Measurements from ENCODE around the gene ZNF512B.
"Not testable (repeated sequence)": the region's sequence is repeated elsewhere in the genome, so short reads cannot be mapped to it uniquely, and the experiment has no call there.

Gene ZNF512B

DNA sequence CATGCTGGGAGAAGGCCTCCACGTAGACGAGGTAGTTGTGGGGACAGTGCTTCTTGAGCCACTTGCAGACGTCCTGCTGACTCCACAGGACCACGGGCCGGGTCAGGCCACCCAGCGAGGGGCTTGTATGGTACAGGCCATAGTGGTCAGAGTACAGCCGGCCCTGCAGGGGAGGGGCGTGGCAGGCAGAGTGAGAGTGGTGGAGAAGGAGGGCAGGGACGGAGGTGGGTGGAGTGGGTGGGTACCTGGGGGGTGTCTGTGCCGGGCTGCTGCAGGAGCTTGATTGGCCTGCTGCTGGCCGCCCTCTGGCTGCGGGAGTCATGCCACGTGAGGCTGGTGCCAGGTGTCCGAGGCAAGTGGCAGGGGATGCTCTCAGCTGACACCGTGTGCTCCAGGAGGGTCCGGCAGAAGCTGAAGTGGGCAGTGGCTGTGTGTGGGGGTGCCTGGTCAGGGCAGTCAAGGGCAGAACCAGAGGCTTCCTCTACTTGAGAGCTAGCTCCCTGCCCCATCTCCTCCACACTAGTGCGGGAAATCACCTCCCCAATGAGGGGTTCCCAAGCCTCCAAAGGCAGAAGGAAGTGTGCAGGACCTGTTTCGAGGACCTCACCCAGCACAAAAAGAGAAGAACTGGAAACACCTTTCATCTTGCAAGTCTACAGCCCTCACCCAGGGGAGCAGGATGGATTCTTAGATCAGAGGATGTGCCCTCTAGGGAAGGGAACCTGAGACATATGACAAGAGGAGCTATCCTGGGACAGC is 7.4 kb upstream of the ZNF512B start:
- DNase-seq: no peak

DNA sequence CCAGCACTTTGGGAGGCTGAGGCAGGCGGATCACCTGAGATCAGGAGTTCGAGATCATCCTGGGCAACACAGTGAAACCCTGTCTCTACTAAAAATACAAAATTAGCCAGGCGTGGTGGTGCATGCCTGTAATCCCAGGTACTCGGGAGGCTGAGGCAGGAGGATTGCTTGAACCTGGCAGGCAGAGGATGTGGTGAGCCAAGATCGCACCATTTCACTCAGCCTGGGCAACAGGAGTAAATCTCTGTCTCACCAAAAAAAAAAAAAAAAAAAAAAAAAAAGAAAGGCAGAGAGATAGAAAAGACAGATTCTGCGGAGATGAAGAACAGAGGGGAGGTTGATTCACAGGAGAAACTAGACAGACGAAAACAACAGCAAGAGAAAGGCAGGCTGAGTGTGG is 6.8 kb upstream of the ZNF512B start:
- DNase-seq: not testable (repeated sequence)

DNA sequence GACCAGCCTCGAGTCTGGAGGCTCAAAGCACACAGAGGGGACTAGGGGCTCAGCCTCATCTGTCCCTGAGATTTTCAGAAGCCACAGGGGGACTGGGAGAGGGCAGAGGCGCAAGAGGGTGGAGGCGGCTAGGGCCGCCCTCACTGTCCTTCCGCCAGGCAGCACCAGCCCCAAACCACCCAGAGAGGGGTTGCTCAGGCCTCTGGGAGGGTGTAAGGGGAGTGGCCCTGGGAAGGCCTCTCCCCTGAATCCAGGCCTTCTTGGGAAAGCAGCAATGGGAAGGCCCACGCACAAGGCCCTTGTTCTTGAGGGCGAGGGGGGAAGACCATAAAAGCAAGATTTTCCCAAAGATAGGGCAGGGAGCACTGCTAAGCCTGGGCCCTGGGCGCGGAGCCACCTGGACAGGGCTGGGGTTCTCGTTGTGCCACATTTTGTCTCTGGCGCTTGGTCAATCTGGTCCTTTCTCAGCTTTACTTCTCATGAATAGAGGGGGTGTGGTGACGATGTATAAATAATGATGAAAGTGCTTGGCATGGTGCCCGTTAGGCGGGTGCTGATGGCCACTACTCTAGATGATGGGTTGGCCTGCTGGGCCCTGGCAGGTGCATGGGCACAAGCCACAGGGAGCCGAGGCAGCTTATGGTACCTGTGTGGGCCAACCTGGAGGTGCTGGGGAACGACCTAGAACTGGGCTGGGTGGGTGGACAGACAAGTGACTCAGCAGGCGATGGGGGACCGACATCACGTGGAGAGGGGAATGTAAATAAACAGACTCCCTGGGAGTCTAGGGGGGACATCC is 4.9 kb upstream of the ZNF512B start:
- DNase-seq: no peak

DNA sequence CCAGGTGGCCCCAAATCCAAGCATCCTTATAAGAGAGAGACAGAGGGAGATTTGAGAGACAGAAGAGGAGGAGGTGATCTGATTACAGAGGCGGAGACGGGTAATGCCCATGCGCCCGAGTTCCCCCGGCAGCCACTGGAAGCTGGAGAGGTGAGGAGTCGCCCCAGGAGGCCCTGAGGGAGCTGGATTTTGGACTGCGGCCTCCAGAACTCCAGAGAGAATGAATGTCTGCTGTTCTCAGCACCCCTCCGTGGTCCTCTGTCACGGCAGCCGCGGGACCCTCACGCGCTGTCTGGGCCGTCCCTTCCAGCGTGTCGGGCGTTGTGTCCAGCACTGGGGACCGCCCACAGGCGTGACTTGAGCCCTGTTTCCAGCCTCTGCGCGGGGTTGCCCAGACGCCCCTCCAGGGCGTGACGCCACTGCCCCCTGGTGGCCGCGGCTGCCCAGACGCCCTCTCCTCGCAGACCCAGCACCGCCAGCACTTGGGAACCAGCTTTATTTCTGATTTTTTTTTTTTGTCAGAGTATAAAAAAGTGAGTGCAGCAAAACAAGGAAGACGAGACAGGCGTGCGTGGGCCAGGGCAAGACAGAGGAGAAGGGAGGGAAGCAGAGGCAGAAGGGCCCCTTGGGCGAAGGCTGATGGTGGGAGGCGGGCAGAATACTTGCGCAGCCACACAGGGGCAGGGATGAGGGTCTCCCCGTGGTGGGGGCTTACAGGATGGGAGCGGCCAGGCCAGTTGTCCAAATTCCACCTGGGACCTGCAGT is 4.1 kb upstream of the ZNF512B start:
- DNase-seq: peak; percentile 63

GRCh38 chr20:63973160-63973479 is 3.4 kb upstream of the ZNF512B start:
- DNase-seq: no peak

GRCh38 chr20:63972312-63973159 is 2.8 kb upstream of the ZNF512B start:
- DNase-seq: no peak

DNA sequence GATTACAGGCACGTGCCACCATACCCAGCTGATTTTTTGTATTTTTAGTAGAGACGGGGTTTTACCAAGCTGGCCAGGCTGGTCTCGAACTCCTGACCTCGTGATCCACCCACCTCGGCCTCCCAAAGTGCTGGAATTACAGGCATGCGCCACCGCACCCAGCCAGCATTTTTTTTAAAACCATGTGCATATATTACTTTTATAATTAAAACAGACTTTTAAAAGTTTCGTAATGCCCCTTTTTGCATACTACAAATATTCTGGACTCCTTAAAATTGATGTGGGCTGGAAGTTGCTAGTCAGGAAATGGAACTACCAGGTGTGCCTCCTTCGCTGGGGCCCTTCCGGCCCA is 2.2 kb upstream of the ZNF512B start:
- DNase-seq: not testable (repeated sequence)

- no peak for DNase-seq
Observed at GRCh38 chr20:63970714-63971431, 1.1 kb upstream of the ZNF512B start.

GRCh38 chr20:63968928-63969760 is 586 bp downstream of the ZNF512B start:
- DNase-seq: peak; percentile 69

DNA sequence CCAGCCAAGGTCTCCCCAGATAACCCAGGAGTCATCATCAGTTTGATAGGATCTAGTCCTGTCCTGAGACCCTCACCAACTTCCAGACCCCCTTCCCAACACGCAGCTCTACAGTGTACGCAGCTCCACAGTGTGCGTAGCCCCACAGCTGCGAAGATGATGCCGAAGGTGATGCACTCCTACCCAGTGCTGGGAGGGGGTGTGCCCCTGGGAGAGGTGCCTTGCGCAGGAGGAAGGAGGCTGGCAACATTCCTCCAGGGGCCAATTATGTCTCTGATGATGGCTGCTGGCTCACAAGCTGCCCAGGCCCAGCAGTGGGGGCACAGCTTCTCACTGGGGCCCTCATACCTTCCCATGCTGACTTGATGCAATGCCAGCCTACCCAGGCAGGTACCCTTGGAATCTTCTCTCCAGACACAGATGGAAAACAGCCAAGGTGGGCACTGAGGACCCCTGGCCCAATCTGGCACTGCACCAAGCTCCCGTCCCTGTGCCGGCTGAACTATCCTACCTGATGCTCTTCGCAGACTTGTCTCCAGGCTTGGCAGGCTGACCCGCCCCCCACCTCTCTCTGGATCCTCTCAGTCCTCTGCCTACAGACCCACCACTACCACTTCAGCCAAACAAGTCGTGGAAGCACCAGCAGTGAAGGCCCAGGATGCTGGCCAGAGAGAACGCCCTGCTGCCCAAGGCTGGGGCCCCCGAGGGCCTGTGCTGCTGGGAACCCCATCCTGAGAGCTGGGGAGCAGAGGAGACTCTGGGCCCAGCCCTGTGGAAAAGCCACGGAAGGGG is 1.4 kb downstream of the ZNF512B start:
- no peak for DNase-seq

DNA sequence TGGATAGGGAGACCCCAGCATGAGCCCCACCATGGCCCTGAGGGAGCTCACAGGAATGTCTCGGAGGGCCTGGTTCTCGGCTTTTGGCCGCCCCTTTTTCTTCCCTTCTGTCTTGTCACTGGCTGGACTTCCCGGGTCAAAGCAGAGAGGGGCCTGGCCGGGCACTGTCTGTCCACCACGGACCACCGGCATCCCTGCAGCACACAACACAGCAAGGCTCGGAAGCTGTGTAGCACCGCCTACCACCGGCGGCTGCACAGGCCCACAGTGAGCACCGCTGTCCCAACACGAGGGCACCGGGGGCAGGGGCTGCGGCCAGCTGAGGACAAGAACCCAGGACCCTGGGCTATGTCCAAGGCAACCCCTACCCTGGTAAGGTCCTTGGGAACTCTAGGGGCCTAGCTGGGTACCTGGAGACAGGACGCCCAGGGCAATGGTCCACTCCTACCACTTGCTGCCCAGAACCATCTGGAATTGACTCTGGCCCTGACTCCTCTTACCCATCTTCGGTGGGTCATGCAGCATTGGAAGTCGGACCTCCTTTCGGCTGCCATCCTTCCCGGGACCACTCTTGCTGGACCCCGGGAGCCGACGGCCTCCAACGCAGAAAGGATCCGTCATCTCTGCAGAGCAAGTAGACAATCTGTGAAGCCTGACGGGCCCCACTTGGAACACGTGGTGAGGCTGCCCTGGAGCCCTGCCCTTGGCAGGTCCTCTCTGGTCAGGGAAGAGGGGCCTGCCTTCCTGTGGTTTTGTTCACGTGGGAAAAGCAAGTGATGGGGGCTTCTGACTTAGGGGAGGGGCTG is 2.2 kb downstream of the ZNF512B start:
- DNase-seq: no peak

- DNase-seq: no peak
Observed at GRCh38 chr20:63966944-63967322, 2.8 kb downstream of the ZNF512B start.

- DNase-seq: no peak
Observed at GRCh38 chr20:63966172-63966943, 3.4 kb downstream of the ZNF512B start.

DNA sequence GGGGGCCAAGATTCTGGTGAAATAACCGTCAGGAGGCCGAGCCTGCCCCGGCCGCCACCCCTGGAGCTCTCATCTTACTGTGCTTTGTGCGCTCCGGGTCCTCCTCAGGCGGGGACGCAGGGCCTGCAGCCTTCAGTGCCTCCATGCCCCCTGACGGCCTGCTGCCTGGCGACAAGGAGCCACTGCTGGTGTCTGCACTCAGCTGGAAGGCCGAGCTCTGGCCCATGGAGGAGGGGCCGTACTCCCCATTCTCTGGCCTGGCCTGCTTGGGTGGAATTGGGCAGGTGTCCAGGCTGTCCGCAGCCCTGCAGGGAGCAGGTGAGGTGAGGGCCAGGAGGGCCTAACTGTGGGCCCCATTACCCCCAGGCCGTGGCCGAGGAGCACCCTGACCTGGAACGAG is 5.3 kb downstream of the ZNF512B start:
- DNase-seq: no peak

GRCh38 chr20:63963784-63964301 is 5.9 kb downstream of the ZNF512B start:
- no peak for DNase-seq

DNA sequence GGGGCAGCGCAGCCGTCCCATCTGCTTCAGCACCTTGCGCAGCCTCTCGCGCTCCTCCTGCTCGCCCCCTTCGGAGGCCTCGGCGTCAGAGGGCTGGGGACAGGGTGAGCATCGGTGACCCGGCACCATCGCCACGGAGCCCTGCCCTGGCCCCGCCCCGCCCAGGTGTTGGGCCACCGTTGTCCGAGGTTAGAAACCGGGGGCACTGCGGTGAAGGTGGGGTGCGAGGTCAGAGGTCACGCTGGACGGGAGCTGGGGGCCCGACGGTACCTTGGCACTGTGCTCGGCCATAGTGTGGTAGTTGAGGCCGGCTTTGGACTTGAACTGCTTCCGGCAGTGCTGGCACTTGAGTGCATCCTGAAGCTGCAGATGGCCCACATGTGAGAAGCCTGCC is 6.4 kb downstream of the ZNF512B start:
- DNase-seq: no peak

GRCh38 chr20:63962426-63963347 is 7.0 kb downstream of the ZNF512B start:
- no peak for DNase-seq
